Parathyroid adenoma (tissue), 2 donors: ENCODE data around the gene GNA15.
"Not testable (repeated sequence)": the region's sequence is repeated elsewhere in the genome, so short reads cannot be mapped to it uniquely, and the experiment has no call there.

Experiments used
- H2AFZ ChIP-seq: fragments of 300-600 bp; sonication (generic); one replicate; pipeline ENCODE4 v1.7.0; 2017; ENCODE audit warnings: antibody characterized with exemption, mild to moderate bottlenecking
- H3K27ac ChIP-seq: fragments of 300-600 bp; sonication (generic); one replicate; pipeline ENCODE4 v1.7.0; 2017
- H3K27me3 ChIP-seq: fragments of 300-600 bp; sonication (generic); one replicate; pipeline ENCODE4 v1.7.0; 2017; ENCODE audit warnings: low read length; ENCODE audit not compliant: control insufficient read depth, insufficient read depth
- H3K36me3 ChIP-seq: fragments of 300-600 bp; sonication (generic); one replicate; pipeline ENCODE4 v1.7.0; 2017; ENCODE audit warnings: low read length; ENCODE audit not compliant: control insufficient read depth, insufficient read depth
- H3K4me1 ChIP-seq: fragments of 300-600 bp; sonication (generic); one replicate; pipeline ENCODE4 v1.7.0; 2017; ENCODE audit warnings: control low read depth
- H3K4me2 ChIP-seq: fragments of 300-600 bp; sonication (generic); one replicate; pipeline ENCODE4 v1.7.0; 2017; ENCODE audit warnings: low read length
- H3K4me3 ChIP-seq: fragments of 300-600 bp; sonication (generic); one replicate; pipeline ENCODE4 v1.7.0; 2017; ENCODE audit warnings: low read depth, low read length
- H3K79me2 ChIP-seq: fragments of 300-600 bp; sonication (generic); one replicate; pipeline ENCODE4 v1.7.0; 2017; ENCODE audit warnings: control low read depth
- H3K9ac ChIP-seq: fragments of 300-600 bp; sonication (generic); one replicate; pipeline ENCODE4 v1.7.0; 2017; ENCODE audit warnings: mild to moderate bottlenecking
- H3K9me3 ChIP-seq: fragments of 300-600 bp; sonication (generic); one replicate; pipeline ENCODE4 v1.7.0; 2017; ENCODE audit warnings: low read length; ENCODE audit not compliant: control insufficient read depth
- TF ChIP-seq, protein P1 (sequence below): fragments of 300-600 bp; sonication (generic); IDR thresholded peaks from one replicate; pipeline ENCODE4 v1.7.0; 2017; ENCODE audit warnings: antibody characterized with exemption, mild to moderate bottlenecking
- donor health status: primary hyperparathyroidism.

Gene GNA15

DNA sequence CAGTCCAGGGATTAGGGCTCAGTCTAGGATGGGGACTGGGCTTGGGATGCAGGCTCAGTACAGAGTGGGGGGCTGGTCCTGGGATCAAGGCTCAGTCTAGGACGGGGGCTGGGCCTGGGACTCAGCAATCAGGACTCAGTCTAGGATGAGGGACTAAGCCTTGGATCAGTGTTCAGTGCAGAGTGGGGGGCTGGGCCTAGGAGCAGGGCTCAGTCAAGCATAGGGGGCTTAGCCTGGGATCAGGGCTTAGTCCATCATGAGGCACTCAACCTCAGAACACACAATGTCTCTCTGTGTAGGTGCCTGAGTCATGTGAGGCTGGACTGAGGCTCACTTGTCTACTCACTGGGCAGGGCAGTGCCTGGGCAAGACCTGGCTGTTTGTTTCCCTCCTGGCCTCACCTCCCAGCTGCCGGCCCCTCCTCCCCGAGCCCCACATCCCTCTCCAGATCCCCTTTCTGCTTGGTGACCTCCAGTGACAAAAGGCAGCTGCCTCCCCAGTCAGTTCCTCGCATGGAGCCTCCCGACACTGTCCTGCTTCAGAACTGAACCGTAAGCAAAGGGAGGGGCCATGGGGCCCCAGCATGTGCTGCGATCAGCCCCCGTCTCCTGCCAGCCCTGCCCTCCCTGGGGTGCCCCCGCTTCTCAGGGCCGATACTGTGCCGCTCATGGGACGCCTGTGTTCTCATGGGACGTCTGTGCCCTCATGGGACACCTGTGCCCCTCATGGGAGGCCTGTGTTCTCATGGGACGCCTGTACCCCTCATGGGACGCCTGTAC is 36.2 kb downstream of the GNA15 start:
- Histone ChIP-seq H3K4me2 (no peak overlapping the region), H2AFZ (no peak overlapping the region), H3K9me3 (no peaks in the 10 kb centered on the region), H3K4me1 (peaks cover 7% of the 10 kb centered on the region), H3K79me2 (no peaks in the 10 kb centered on the region), H3K27me3 (no peaks in the 10 kb centered on the region), H3K4me3 (no peak overlapping the region), H3K36me3 (no peaks in the 10 kb centered on the region), H3K27ac (no peak overlapping the region), H3K9ac (no peak overlapping the region)
- TF ChIP-seq, protein P1, sequence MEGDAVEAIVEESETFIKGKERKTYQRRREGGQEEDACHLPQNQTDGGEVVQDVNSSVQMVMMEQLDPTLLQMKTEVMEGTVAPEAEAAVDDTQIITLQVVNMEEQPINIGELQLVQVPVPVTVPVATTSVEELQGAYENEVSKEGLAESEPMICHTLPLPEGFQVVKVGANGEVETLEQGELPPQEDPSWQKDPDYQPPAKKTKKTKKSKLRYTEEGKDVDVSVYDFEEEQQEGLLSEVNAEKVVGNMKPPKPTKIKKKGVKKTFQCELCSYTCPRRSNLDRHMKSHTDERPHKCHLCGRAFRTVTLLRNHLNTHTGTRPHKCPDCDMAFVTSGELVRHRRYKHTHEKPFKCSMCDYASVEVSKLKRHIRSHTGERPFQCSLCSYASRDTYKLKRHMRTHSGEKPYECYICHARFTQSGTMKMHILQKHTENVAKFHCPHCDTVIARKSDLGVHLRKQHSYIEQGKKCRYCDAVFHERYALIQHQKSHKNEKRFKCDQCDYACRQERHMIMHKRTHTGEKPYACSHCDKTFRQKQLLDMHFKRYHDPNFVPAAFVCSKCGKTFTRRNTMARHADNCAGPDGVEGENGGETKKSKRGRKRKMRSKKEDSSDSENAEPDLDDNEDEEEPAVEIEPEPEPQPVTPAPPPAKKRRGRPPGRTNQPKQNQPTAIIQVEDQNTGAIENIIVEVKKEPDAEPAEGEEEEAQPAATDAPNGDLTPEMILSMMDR: no peak

DNA sequence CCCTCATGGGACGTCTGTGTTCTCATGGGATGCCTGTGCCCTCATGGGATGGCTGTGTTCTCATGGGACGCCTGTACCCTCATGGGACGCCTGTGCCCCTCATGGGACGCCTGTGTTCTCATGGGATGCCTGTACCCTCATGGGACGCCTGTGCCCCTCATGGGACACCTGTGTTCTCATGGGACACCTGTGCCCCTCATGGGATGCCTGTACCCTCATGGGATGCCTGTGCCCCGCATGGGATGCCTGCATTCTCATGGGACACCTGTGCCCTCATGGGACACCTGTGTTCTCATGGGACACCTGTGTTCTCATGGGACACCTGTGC is 36.8 kb downstream of the GNA15 start:
- H3K4me2 ChIP-seq, H2AFZ ChIP-seq, H3K4me1 ChIP-seq, H3K9me3 ChIP-seq, H3K79me2 ChIP-seq, H3K27me3 ChIP-seq, H3K36me3 ChIP-seq, H3K9ac ChIP-seq, H3K4me3 ChIP-seq, H3K27ac ChIP-seq: not testable (repeated sequence)

DNA sequence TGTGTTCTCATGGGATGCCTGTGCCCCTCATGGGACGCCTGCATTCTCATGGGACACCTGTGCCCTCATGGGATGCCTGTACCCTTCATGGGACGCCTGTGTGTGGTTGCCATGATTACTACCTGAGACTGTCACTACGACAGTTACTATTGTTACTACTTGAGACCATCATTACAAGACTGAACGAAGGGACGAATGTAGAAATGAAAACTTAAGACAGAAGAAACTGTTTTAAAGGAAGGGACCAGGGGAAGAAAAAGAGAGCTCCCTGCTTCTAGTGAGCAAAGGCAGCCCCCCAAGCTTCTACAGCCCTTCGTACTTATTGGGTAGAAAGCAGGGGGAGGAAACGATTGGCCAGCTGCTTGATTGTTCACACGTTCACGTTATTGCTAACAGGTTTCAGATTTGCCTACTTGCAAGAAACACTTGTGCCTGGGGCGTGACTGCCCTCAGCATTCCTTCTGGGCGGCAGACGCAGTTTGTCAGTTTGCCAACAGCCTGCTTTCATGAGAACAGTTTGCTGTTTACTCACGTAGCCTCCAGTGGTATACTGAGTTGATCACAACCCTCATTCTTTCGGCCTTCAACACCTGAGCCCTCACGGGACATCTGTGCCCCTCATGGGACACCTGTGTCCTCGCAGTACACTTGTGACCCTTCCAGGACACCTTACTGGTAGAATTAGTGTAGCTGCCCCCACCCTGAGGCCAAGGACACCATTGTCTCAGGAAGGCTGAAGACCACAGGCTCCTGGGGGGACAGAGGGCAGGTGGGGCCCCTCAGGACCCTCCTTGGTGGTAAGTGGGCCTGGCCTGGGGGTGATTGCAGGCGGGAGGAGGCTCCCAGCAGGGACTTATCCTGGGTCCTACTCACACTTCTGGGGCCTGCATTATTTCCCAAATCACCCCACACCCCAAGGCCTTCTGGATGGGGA is 40.2 kb downstream of the GNA15 start:
- no peaks in the 10 kb centered on the region for H3K79me2 ChIP-seq
- H3K9ac ChIP-seq: no peak overlapping the region
- no peak overlapping the region for H3K27ac ChIP-seq
- TF ChIP-seq, protein P1: no peak
- peak overlapping the region; percentile 35 for H2AFZ ChIP-seq
- peak overlapping the region; percentile 8 for H3K4me3 ChIP-seq
- H3K9me3 ChIP-seq: no peaks in the 10 kb centered on the region
- H3K4me2 ChIP-seq: peak overlapping the region; percentile 53
- no peaks in the 10 kb centered on the region for H3K36me3 ChIP-seq
- H3K27me3 ChIP-seq: no peaks in the 10 kb centered on the region
- peaks cover 7% of the 10 kb centered on the region for H3K4me1 ChIP-seq

DNA sequence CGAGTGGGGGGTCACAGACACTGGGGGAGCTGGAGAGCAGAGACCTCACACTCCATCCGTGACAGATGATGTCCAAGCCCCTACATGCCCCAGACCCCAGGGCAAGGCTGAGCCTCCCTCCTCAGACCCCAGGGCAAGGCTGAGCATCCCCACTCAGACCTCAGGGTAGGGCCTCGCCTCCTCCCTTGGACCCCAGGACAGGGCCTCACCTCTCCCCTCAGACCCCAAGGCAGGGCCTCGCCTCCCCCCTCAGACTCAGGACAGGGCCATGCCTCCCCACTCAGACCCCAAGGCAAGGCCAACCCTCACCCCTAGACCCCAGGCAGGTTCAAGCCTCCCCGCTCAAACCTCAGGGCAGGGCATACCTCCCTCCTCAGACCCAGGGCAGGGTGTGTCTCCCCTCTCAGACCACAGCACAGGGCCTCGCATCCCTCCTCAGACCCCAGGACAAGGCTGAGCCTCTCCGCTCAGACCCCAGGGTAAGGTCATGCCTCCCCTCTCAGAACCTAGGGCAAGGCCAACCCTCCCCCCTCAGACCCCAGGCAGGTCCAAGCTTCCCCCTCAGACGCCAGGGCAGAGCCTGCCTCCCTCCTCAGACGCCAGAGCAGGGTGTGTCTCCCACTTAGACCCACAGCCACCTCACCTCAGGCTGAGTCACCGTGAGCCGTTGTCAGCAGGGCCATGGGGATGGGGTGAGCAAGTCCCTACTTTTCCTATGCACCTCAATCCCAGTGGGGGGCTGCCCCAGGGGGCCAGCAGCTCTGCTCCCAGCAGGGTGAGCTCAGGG is 41.1 kb downstream of the GNA15 start:
- H3K9ac ChIP-seq: no peak overlapping the region
- no peaks in the 10 kb centered on the region for H3K79me2 ChIP-seq
- no peak overlapping the region for H2AFZ ChIP-seq
- TF ChIP-seq, protein P1: no peak
- H3K9me3 ChIP-seq: no peaks in the 10 kb centered on the region
- peak overlapping the region; percentile 53 for H3K4me2 ChIP-seq
- H3K4me1 ChIP-seq: peaks cover 7% of the 10 kb centered on the region
- no peaks in the 10 kb centered on the region for H3K27me3 ChIP-seq
- H3K36me3 ChIP-seq: no peaks in the 10 kb centered on the region
- H3K27ac ChIP-seq: no peak overlapping the region
- H3K4me3 ChIP-seq: no peak overlapping the region
